Loucy (cell line): Measurements from ENCODE around the gene VASN.

Experiments
- H2AFZ ChIP-seq: fragments of 200-600 bp; sonication (generic); 2 replicates; pipeline ENCODE4 v1.6.0; 2016; ENCODE audit warnings: antibody characterized with exemption, mild to moderate bottlenecking, low read length, moderate library complexity
- H3F3A ChIP-seq: fragments of 200-600 bp; 2 replicates; pipeline ENCODE4 v1.6.0; 2016; ENCODE audit warnings: antibody characterized with exemption, low read depth, mild to moderate bottlenecking
- H3K27me3 ChIP-seq: fragments of 200-600 bp; sonication (generic); 2 replicates; pipeline ENCODE4 v1.6.1; 2014; ENCODE audit warnings: low read length, mild to moderate bottlenecking; ENCODE audit not compliant: insufficient read depth, poor library complexity, severe bottlenecking
- H3K36me3 ChIP-seq: fragments of 200-600 bp; sonication (generic); 2 replicates; pipeline ENCODE4 v1.6.1; 2016; ENCODE audit warnings: low read length; ENCODE audit not compliant: insufficient read depth
- H3K4me1 ChIP-seq: fragments of 200-600 bp; sonication (generic); 2 replicates; pipeline ENCODE4 v1.5.1; 2014; ENCODE audit warnings: low read length, mild to moderate bottlenecking; ENCODE audit not compliant: insufficient read depth, poor library complexity, severe bottlenecking
- H3K4me2 ChIP-seq: fragments of 200-600 bp; sonication (generic); 2 replicates; pipeline ENCODE4 v1.6.0; 2014; ENCODE audit warnings: antibody characterized with exemption, low read length, low read depth, mild to moderate bottlenecking; ENCODE audit not compliant: poor library complexity, severe bottlenecking
- H3K4me3 ChIP-seq: fragments of 200-600 bp; sonication (generic); 2 replicates; pipeline ENCODE4 v1.5.1; 2014; ENCODE audit warnings: low read length, mild to moderate bottlenecking, mixed read lengths; ENCODE audit not compliant: poor library complexity, severe bottlenecking
- H3K79me2 ChIP-seq: fragments of 200-600 bp; sonication (generic); 2 replicates; pipeline ENCODE4 v1.6.1; 2014; ENCODE audit warnings: low read length; ENCODE audit not compliant: insufficient read depth
- H3K9ac ChIP-seq: fragments of 200-600 bp; sonication (generic); 2 replicates; pipeline ENCODE4 v1.6.0; 2014; ENCODE audit warnings: mild to moderate bottlenecking, low read depth, low read length, moderate library complexity; ENCODE audit not compliant: poor library complexity, severe bottlenecking
- H3K9me2 ChIP-seq: fragments of 200-600 bp; sonication (generic); replicated peaks from 2 replicates; pipeline ENCODE4 v1.6.1; 2016; ENCODE audit warnings: low read depth, low read length, mixed read lengths
- H3K9me3 ChIP-seq: fragments of 200-600 bp; sonication (generic); 2 replicates; pipeline ENCODE4 v1.6.1; 2014; ENCODE audit warnings: mild to moderate bottlenecking, antibody characterized with exemption, low read length, low read depth; ENCODE audit not compliant: insufficient read depth
- H4K20me1 ChIP-seq: fragments of 200-600 bp; sonication (generic); 2 replicates; pipeline ENCODE4 v1.6.0; 2014; ENCODE audit warnings: antibody characterized with exemption, low read length, mild to moderate bottlenecking; ENCODE audit not compliant: insufficient read depth, poor library complexity, severe bottlenecking
- EZH2phosphoT487 ChIP-seq: fragments of 200-600 bp; IDR thresholded peaks from 2 replicates; pipeline ENCODE4 v1.6.1; 2018; ENCODE audit warnings: antibody characterized with exemption, mild to moderate bottlenecking, moderate library complexity, borderline replicate concordance
- TF ChIP-seq, protein P1 (sequence below): fragments of 200-600 bp; sonication (generic); conservative IDR thresholded peaks from 2 replicates; pipeline ENCODE4 v1.5.1; 2014; ENCODE audit warnings: mild to moderate bottlenecking, antibody characterized with exemption, low read length

Gene VASN

DNA sequence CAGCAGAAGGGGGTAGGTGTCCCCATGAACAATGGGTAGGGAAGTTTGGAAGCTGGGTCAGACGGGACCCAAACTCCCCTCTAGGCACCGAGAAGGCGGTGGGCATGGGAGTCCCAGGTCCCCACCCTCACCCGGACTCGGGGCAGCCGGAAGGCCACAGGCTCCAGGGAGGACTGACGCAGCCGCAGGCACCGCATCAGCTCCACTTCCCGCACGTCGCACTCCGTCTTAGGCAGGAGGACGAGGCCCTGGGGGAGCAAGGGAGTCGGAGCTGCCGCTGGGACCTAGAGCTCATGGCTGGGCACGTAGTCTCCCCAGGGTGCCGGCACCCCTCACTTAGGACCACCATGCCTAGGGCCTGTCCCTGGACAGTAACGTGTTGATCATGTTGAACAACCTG, 13.4 kb upstream of the VASN start:
- H3K4me1 ChIP-seq = no peaks in the 10 kb centered on the region
- H3K36me3 ChIP-seq = peaks cover 4% of the 10 kb centered on the region; the same call in 1 of the 2 replicates
- no peaks in the 10 kb centered on the region for H3K79me2 ChIP-seq
- H3K9me2 ChIP-seq = no peaks in the 10 kb centered on the region
- no peaks in the 10 kb centered on the region for H4K20me1 ChIP-seq
- TF ChIP-seq, protein P1, sequence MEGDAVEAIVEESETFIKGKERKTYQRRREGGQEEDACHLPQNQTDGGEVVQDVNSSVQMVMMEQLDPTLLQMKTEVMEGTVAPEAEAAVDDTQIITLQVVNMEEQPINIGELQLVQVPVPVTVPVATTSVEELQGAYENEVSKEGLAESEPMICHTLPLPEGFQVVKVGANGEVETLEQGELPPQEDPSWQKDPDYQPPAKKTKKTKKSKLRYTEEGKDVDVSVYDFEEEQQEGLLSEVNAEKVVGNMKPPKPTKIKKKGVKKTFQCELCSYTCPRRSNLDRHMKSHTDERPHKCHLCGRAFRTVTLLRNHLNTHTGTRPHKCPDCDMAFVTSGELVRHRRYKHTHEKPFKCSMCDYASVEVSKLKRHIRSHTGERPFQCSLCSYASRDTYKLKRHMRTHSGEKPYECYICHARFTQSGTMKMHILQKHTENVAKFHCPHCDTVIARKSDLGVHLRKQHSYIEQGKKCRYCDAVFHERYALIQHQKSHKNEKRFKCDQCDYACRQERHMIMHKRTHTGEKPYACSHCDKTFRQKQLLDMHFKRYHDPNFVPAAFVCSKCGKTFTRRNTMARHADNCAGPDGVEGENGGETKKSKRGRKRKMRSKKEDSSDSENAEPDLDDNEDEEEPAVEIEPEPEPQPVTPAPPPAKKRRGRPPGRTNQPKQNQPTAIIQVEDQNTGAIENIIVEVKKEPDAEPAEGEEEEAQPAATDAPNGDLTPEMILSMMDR = no peak
- TF ChIP-seq EZH2phosphoT487 = no peak
- no peak overlapping the region for H3K4me3 ChIP-seq
- no peak overlapping the region for H2AFZ ChIP-seq
- H3F3A ChIP-seq = no peaks in the 10 kb centered on the region
- H3K4me2 ChIP-seq = no peak overlapping the region
- no peaks in the 10 kb centered on the region for H3K9me3 ChIP-seq
- no peaks in the 10 kb centered on the region for H3K27me3 ChIP-seq
- H3K9ac ChIP-seq = no peak overlapping the region

DNA sequence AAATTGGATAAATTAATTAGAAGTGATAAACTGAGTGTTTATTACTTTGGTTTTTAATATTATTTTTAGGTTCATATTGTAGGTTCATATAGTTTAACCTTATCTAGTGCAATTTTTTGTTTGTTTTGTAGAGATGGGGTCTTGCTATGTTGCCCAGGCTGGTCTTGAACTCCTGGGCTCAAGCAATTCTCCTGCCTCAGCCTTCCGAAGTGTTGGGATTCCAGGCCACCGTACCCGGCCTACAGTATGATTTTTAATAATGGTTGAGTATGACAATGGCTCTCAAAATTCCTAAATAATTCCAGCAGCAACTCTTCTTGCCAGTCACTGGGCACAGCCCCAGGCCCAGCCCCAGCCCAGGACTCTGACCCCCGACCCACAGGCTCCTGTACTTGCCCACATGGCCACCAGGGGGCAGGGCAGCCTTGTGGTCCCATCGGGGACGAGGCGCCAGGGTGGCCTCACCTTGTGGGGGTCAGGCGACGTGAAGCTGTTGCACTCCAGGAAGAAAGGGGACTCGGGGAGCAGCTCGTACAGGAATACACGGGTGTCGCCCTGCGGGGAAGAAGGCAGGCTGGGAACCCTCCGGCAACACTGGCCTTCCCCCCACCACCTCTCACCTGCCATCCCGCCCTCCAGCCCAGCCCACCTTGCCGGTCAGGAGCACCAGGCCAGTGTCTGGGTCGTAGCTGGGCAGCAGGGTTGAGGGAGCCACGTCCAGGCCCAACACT, 12.7 kb upstream of the VASN start:
- no peak overlapping the region for H3K4me2 ChIP-seq
- H3K79me2 ChIP-seq = no peaks in the 10 kb centered on the region
- H3K9me3 ChIP-seq = no peaks in the 10 kb centered on the region
- no peaks in the 10 kb centered on the region for H3K4me1 ChIP-seq
- H4K20me1 ChIP-seq = no peaks in the 10 kb centered on the region
- H2AFZ ChIP-seq = no peak overlapping the region
- H3K9ac ChIP-seq = no peak overlapping the region
- no peak overlapping the region for H3K4me3 ChIP-seq
- peaks cover 4% of the 10 kb centered on the region; the same call in 1 of the 2 replicates for H3K36me3 ChIP-seq
- no peaks in the 10 kb centered on the region for H3F3A ChIP-seq
- no peak for TF ChIP-seq EZH2phosphoT487
- TF ChIP-seq, protein P1 = peak; percentile 64
- no peaks in the 10 kb centered on the region for H3K9me2 ChIP-seq
- H3K27me3 ChIP-seq = no peaks in the 10 kb centered on the region

DNA sequence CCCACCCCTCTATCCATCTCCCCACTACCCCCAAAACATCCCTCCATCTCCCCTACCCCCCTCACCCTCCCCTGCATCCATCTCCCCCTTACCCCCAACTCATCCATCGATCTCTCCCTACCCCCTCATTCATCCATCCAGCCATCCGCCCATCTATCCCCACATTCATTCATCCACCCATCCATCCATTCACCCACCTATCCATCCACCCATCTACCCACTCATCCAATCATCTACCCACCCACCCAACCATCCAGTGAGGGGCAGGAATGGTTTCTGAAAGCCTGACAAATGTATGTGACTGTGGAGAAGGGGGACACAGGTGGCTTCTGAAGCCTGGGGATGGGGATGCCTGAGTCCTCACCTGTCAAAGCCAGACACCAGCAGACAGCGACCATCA, 11.7 kb upstream of the VASN start:
- no peak overlapping the region for H2AFZ ChIP-seq
- TF ChIP-seq EZH2phosphoT487 = no peak
- TF ChIP-seq, protein P1 = no peak
- H3F3A ChIP-seq = no peaks in the 10 kb centered on the region
- no peaks in the 10 kb centered on the region for H3K9me2 ChIP-seq
- no peaks in the 10 kb centered on the region for H3K4me1 ChIP-seq
- H3K4me3 ChIP-seq = no peak overlapping the region
- no peaks in the 10 kb centered on the region for H3K9me3 ChIP-seq
- H3K36me3 ChIP-seq = peaks cover 6% of the 10 kb centered on the region; the same call in 1 of the 2 replicates
- no peaks in the 10 kb centered on the region for H3K27me3 ChIP-seq
- H3K4me2 ChIP-seq = no peak overlapping the region
- no peak overlapping the region for H3K9ac ChIP-seq
- no peaks in the 10 kb centered on the region for H3K79me2 ChIP-seq
- no peaks in the 10 kb centered on the region for H4K20me1 ChIP-seq
